ENCODE data around the gene ZNF414.
"Not testable (repeated sequence)": the region's sequence is repeated elsewhere in the genome, so short reads cannot be mapped to it uniquely, and the experiment has no call there.

The ZNF414 gene

DNA sequence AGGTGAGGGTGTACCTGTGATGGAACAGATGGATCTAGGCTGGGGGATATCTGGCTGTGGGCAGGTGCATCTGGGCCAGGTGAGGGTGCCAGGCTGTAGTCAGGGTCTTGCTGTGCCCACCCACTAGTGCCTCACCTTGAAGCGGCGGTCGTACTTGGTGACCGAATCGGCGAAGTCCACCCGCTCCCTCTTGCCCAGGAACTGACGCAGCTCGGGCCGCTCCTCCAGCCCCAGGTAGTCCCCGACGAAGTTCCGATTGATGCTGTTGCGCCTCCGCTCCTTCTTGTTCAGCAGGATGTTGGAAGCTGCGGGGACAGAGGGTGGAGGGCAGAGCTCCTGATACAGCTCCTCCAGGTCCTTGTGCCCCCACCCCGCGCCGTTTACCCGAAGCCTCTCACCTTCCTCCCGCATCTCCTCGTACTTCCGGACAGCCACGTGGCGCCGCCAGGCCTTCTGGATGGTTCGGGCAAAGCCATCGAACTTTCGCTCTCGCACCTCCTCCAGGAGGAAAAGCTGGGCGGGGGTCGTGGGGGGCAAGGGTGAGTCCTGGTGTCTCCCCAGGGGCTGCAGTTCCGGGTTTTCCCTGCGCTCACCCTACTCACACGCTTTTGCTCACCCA lies 16.2 kb upstream of the ZNF414 start:
- TF ChIP-seq POLR2A (IDR thresholded peaks at IDR 0.05; ENCODE audit: low read depth, low read length): no peak
- DNase-seq (ENCODE audit: insufficient read length, low spot score) (no peak), FAIRE-seq (no peak)

DNA sequence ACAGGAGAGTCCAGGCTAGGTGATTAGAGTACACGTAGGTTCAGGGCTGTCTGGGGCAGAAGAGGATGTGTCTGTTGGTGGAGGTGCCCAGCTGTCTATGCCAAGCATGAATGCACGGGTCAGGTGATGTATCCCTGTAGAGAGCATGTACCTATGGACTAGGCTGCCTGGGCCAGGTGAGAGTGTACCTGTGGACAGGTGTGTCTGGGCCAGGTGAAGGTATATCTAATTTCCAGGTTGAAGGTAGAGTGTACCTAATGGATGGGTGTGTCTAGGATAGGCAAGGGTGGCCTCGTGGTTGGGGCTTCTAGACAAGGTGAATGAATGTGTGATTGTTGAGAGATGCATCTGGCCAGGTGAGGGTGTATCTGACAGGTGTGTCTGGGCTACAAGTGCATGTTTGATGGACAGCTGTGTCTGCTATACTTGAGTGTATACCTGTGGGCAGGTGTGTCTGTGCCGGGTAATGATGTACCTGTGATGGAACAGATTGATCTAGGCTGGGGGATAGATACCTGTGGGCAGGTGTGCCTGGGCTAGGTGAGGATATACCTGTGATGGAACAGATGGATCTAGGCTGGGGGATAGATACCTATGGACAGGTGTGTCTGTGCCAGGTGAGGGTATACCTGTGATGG lies 15.5 kb upstream of the ZNF414 start:
- FAIRE-seq (no peak), DNase-seq (ENCODE audit: insufficient read length, low spot score) (no peak)
- no peak for TF ChIP-seq POLR2A (IDR thresholded peaks at IDR 0.05; ENCODE audit: low read depth, low read length)

DNA sequence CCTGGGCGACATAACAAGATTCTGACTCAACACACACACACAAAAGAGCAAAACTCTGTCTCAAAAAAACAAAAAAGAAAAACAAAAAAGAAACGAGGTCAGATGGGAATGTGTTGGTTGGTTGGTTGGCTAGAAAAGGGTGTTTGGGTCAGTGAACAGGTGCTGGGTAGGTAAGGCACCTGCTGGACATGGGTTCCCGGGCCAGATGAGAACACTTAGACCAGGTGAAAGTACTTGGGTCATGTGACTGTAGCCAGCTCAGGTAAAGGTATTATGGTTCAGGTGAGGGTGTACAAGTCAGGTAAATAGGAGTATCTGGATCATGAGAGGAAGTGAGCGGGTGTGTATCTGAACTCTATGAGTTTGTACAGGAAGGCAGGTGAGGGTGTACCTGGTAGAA lies 14.5 kb upstream of the ZNF414 start:
- TF ChIP-seq POLR2A (IDR thresholded peaks at IDR 0.05; ENCODE audit: low read depth, low read length): no peak
- FAIRE-seq: no peak
- no peak for DNase-seq (ENCODE audit: insufficient read length, low spot score)

DNA sequence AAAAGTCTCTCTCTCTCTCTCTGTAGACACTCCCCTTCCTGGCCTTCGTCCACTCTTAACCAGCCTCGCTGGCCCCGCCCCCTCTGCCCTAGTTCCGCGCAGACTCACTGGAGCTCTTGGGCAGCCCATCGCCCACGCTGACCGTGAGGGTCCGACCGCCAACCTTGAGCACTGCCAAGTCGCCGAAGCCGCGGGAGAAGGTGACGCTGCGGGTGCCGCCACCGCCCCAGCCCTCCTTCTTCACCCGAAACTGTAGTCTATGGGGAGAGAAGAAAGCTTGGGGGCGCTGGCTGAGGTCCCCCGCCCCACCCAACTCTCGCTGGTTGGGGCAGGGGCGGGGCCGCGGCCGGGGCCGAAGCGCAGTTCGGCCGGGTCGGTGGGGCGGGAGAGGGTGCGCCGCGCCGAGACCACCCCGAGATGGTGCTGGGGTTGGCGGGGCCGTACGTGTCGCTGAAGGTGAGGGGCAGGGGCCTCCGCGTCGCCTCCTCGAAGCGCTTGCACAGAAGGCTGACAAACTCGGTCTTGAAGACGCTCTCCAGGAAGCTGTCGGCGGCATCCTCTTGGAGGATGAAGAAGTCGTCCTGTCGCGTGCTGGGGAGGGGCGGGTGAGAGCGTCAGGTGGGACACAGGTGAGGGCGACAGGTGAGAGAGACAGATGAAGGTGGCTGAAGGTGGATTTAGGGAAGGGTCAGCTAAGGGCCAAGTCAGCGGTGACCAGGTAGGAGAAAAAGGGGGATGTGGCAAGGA lies 12.6 kb upstream of the ZNF414 start:
- FAIRE-seq (no peak), DNase-seq (ENCODE audit: insufficient read length, low spot score) (peak; percentile 75)
- peak; percentile 86 for TF ChIP-seq POLR2A (IDR thresholded peaks at IDR 0.05; ENCODE audit: low read depth, low read length)

DNA sequence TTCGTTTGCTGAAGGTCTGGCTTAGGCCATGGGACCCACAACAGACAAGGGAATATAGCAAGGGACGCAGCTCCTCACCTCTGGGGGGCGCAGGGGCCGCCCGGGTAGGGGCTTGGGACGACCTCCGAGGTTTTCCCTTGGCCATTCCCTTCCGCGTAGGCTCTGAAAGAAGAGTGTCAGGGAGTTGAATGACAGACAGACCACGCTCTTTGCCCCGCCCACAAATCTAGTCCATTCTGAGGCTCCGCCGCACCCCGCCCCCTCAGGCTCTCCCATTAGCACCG lies 11.4 kb upstream of the ZNF414 start:
- DNase-seq (ENCODE audit: insufficient read length, low spot score): no peak
- peak; percentile 33 for FAIRE-seq

DNA sequence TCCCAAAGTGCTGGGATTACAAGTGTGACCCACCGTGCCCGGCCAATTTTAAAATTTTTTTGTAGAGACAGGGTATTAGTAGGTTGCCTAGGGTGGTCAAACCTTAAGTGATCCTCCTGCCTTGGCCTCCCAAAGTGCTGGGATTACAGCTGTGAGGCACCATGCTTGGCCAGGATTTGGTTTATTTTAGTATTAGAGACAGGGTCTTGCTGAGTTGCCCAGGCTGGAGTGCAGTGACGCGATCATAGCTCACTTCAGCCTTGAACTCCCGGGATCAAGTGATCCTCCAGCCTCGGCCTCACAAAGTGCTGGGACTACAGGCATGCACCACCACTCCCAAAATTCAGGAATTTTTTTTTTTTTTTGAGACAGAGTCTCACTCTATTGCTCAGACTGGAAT lies 5.4 kb upstream of the ZNF414 start:
- no peak for FAIRE-seq
- TF ChIP-seq POLR2A (IDR thresholded peaks at IDR 0.05; ENCODE audit: low read depth, low read length): no peak
- DNase-seq (ENCODE audit: insufficient read length, low spot score): no peak

More for the DNA sequence above, 11.4 kb upstream of the ZNF414 start:
- TF ChIP-seq POLR2A (IDR thresholded peaks at IDR 0.05; ENCODE audit: low read depth, low read length): peak; percentile 49; the same call in 1 of the 2 replicates

DNA sequence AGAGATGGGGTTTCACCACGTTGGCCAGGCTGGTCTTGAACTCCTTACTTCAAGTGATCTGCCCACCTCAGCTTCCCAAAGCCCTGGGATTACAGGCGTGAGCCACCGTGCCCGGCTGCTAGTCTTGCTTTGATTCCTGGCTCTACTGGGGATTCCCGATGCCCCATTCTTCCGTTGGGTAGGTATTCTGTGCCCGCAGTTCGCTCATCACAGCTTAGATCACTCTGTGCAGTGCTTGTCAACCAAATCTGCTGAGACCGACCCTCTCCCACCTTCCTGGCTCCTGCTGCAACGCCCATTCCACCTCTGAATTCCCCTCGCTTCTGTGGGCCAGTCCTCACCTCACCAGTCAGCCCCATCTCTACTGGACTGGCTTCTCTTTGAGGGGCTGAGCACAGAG lies 4.6 kb upstream of the ZNF414 start:
- TF ChIP-seq POLR2A (IDR thresholded peaks at IDR 0.05; ENCODE audit: low read depth, low read length): no peak
- no peak for FAIRE-seq
- DNase-seq (ENCODE audit: insufficient read length, low spot score): no peak

DNA sequence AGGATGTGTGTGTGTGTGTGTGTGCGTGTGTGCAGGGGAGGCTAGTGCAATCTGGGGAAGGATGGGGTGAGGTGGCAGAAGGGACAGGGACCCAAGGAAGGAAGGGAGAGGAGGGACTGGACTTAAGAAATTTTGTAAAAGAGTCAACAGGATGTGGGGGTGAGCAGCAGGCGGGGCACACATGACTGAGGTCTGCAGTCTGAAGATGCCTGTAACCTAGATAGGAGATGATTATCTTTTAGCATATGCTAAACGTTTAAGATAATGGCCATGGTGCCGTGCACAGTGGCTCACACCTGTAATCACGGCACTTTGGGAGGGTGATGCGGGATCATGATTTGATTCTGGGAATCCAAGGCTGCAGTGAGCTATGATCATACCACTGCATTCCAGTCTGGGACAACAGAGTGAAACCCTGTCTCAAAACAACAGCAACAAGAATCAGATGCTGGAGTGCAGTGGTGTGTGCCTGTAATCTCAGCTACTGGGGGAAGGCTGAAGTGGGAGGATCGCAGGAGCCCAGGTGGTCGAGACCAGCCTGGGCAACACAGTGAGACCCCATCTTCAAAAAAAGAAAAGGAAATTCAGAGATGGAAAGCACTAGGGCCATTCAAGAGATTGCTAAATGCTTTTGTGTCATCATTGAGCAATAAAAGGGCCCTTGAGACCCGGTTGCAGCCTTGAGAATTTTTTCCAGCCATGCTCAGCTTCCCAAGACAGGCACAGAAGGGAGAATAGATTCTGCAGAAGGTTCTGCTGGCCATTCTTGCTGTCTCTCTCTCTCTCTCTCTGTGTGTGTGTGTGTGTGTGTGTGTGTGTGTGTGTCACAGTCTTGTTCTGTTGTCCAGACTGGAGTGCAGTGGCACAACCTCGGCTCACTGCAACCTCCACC lies 3.8 kb upstream of the ZNF414 start:
- DNase-seq (ENCODE audit: insufficient read length, low spot score): no peak
- no peak for TF ChIP-seq POLR2A (IDR thresholded peaks at IDR 0.05; ENCODE audit: low read depth, low read length)
- FAIRE-seq: no peak

DNA sequence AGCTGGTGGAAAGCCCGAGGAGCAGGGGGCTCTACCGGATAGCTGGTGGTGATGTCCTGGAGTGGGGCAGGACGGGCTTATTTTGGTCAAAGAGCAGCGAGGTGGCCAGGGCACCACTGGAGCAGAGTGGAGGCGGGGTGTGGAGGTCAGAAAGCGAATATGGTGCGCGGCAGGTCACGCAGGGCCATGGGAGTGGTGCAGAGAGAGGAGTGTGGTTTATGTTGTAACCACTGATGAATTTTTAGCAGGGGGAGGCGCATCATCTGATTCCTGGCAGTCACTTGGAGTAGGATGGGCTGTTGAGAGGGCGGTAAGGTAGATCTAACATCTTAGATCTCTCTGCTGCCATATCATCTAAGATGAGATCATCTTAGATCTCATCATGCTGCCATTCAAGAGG lies 1.4 kb upstream of the ZNF414 start:
- DNase-seq (ENCODE audit: insufficient read length, low spot score): no peak
- FAIRE-seq: no peak

DNA sequence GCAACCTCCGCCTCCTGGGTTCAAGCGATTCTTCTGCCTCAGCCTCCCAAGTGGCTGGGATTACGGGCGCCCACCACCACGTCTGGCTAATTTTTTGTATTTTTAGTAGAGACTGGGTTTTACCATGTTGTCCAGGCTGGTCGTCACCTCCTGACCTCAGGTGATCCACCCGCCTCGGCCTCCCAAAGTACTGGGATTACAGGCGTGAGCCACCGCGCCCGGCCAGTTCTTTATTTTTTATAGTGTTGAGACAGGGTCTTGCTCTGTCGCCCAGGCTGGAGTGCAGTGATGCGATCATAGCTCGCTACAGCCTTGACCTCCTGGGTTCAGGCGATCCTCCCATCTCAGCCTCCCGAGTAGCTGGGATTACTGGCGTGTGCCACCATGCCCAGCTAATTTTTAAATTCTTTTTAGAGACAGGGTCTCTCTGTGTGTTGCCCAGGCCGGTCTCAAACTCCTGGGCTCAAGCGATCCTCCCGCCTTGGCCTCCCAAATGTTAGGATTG lies 590 bp upstream of the ZNF414 start:
- DNase-seq (ENCODE audit: insufficient read length, low spot score); FAIRE-seq: not testable (repeated sequence)

More for the DNA sequence above, 1.4 kb upstream of the ZNF414 start:
- TF ChIP-seq POLR2A (IDR thresholded peaks at IDR 0.05; ENCODE audit: low read depth, low read length): no peak

DNA sequence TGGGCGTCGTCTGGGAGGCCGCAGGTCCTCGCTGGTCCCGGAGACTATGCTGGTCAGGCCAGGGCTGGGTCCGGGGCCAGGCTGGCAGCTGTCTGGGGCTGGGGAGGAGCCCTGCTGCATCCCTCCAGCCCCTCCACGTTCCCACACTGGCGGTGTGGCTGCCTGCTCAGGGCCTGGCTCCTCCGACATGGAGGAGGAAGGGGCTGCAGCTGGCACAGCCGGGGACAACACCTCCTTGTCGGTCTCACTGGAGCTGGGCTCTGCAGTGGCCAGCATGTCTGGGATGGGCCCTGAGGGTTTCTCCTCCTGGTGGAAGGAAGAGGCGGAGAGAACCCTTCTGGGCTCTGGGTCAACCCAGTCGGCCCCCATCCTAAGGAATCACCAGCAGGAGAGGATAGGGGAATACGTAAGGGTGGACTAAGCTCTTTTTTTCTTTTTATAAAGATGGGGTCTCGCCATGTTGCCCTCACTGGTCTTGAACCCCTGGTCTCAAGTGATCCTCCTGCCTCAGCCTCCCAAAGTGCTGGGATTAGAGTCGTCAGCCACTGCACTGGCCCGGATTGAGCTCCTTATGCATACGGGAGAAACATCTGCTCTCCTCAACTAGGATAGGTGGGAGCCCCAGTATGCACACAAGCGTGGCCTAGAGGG lies 806 bp downstream of the ZNF414 start:
- DNase-seq (ENCODE audit: insufficient read length, low spot score): no peak
- FAIRE-seq: no peak
- no peak for TF ChIP-seq POLR2A (IDR thresholded peaks at IDR 0.05; ENCODE audit: low read depth, low read length)

DNA sequence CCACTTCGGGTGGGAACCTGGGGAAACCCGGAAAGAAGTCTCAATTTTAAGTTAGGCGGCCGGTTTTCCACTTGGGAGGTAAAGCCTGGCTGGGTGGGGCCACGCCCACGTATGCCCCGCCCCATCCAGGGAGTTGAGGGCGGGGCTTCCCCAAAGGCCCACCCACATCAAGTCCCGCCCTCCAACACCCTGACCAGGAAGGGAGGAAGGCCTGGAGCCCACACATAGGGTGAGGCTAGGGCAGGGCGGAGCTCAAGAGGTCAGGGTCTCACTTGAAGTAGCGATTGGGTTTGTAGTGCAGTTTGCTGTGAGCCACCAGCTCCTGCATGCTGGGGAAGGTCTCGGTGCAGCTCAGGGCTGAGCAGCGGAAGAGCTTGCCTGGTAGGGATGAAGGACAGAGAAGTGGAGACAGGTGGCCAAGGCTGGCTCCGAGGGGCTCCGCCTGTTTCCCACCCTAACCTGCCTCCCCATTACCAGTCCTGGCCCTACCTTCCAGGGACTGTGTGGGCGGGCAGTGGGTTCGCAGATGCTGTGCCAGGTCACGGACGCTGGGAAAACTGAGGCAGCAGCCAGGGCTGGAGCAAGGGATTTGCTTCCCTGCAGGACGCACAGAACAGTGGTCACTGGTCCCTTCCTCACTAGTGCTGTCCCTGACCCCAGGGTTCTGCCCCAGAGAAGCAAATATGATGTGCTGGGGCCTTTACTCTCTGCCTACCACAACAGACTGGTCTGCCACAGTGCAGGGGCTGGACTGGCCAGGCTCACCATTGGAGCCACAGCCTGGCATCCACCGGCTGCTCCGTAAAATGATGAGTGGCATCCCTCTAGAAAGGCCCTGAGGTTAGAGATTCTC lies 1.6 kb downstream of the ZNF414 start:
- no peak for FAIRE-seq
- no peak for TF ChIP-seq POLR2A (IDR thresholded peaks at IDR 0.05; ENCODE audit: low read depth, low read length)
- DNase-seq (ENCODE audit: insufficient read length, low spot score): peak; percentile 58

Data from H54 (cell line).